ENCODE results near the gene LARGE1.

The LARGE1 gene

DNA sequence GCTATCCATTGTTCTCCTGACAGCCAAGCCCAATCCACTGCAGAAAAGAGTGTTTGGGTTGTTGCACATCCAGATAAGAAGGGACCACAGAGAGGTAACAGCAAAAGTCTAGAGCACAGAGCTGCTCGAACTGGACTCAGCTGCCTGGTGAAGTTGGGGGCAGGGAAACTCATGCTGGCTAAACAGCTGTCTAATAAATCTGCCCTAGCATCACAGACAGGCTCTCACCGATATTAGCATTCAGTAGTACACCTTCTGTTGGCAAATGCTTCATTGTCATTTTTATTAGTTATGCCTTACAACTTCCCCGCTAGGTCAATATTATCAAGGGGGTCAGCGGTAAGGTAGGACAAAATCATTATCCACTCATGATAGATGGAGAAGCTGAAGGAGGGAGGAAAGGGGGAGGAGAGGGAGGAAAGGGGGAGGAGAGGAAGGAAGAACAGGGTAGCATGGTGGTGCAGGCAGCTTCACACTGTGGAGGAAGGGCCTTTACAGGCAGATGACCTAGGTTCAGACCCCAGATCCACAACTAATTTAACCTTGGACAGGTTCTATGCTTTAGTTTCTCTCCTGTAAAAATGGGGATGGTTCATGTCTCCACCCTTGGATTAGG, 102.7 kb downstream of the LARGE1 start:
- no peak for DNase-seq (ENCODE audit: low spot score in 2 of 2)
- Mint-ChIP-seq H3K4me3 (no peak overlapping the region), H3K36me3 (ENCODE audit: insufficient read depth) (no peaks in the 10 kb centered on the region), H3K9me3 (peaks cover 8% of the 10 kb centered on the region), H3K27me3 (no peaks in the 10 kb centered on the region), H3K4me1 (no peaks in the 10 kb centered on the region), H3K27ac (ENCODE audit: low read depth) (no peak overlapping the region)
- no peak for ATAC-seq (replicated peaks; ENCODE audit: extremely low read depth, poor library complexity, severe bottlenecking)

DNA sequence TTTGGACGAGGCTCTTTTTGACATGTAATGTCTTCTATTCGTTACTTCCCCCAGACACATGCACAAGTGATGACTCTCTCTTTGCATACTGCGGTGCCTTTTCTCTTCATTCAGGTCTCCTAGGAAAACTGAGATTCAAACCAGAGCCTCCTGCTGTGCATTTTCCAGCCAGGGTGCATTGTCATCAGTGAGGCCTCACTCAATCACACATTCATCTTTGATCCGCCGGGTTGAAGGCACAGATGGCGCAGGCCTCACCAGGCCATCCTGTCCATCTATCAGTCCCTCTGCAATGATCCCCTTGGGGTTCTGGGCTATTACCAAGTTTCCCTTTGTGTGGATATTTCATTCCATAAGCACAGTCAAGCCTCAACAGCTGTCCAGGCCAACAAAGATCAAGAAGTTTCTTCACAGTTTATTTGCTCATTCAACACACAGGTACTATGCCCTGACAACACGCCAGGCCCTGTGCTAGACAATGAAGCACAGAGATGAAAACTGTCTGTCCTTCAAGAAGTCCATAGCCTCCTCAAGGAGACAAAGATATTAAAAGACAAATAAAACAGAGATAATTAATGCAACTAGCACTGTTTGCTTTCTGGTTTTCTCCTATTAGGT, 107.8 kb downstream of the LARGE1 start:
- no peak overlapping the region for H3K4me3 Mint-ChIP-seq
- H3K36me3 Mint-ChIP-seq (ENCODE audit: insufficient read depth), result no peaks in the 10 kb centered on the region
- no peaks in the 10 kb centered on the region for H3K4me1 Mint-ChIP-seq
- no peak overlapping the region for H3K27ac Mint-ChIP-seq (ENCODE audit: low read depth)
- H3K27me3 Mint-ChIP-seq, result peaks cover 7% of the 10 kb centered on the region
- DNase-seq (ENCODE audit: low spot score in 2 of 2), result no peak
- ATAC-seq (replicated peaks; ENCODE audit: extremely low read depth, poor library complexity, severe bottlenecking), result no peak
- H3K9me3 Mint-ChIP-seq, result peaks cover 20% of the 10 kb centered on the region

DNA sequence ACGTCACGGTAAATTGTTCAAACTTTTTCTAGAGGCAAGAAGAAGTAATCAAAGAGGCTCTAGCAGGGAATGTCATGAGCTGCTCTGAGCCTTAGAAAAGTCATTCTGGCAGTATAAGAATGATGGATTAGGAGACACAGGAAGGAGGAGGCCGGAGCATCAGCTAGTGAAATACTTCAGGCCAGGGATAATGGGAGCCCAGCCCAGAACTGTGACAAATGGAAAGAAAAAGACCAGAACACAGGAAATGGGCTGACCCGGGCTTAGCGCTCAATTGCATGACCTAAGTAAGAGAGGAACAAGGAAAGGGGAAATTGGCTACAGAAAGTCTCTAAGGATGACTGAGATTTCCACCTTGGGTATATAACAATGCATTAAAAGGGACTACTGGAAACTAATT, 108.6 kb downstream of the LARGE1 start:
- no peak overlapping the region for H3K27ac Mint-ChIP-seq (ENCODE audit: low read depth)
- ATAC-seq (replicated peaks; ENCODE audit: extremely low read depth, poor library complexity, severe bottlenecking), result no peak
- H3K36me3 Mint-ChIP-seq (ENCODE audit: insufficient read depth), result no peaks in the 10 kb centered on the region
- no peak for DNase-seq (ENCODE audit: low spot score in 2 of 2)
- no peaks in the 10 kb centered on the region for H3K4me1 Mint-ChIP-seq
- H3K9me3 Mint-ChIP-seq, result peaks cover 17% of the 10 kb centered on the region
- peaks cover 7% of the 10 kb centered on the region for H3K27me3 Mint-ChIP-seq
- H3K4me3 Mint-ChIP-seq, result no peak overlapping the region

- Mint-ChIP-seq H3K27me3 (peaks cover 7% of the 10 kb centered on the region), H3K27ac (ENCODE audit: low read depth) (no peak overlapping the region), H3K4me3 (no peak overlapping the region), H3K36me3 (ENCODE audit: insufficient read depth) (no peaks in the 10 kb centered on the region), H3K4me1 (no peaks in the 10 kb centered on the region), H3K9me3 (peaks cover 13% of the 10 kb centered on the region)
- DNase-seq (ENCODE audit: low spot score in 2 of 2) (no peak), ATAC-seq (replicated peaks; ENCODE audit: extremely low read depth, poor library complexity, severe bottlenecking) (no peak)
Observed at GRCh38 chr22:33811208-33811607, 109.1 kb downstream of the LARGE1 start.

DNA sequence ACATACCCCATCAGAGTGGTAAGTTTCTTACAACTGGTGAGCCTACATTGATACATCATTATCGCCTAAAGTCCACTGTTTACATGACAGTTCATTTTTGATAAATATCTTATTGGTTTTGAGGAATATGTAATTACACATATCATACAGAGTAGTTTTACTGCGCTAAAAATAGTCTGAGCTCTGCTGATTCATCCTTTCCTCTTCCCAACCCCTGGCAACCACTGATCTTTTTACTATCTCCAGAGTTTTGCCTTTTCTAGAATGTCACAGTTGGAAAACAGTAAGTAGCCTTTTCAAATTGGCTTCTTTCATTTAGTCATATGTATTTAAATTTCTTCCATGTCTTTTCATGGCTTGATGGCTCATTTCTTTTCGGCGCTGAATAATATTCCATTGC, 112.8 kb downstream of the LARGE1 start:
- Mint-ChIP-seq H3K4me1 (no peaks in the 10 kb centered on the region), H3K9me3 (peaks cover 19% of the 10 kb centered on the region), H3K27me3 (peaks cover 7% of the 10 kb centered on the region), H3K4me3 (no peak overlapping the region), H3K27ac (ENCODE audit: low read depth) (no peak overlapping the region), H3K36me3 (ENCODE audit: insufficient read depth) (no peaks in the 10 kb centered on the region)
- ATAC-seq (replicated peaks; ENCODE audit: extremely low read depth, poor library complexity, severe bottlenecking) (no peak), DNase-seq (ENCODE audit: low spot score in 2 of 2) (no peak)

- no peaks in the 10 kb centered on the region for H3K4me1 Mint-ChIP-seq
- no peak for ATAC-seq (replicated peaks; ENCODE audit: extremely low read depth, poor library complexity, severe bottlenecking)
- H3K27ac Mint-ChIP-seq (ENCODE audit: low read depth), result no peak overlapping the region
- H3K36me3 Mint-ChIP-seq (ENCODE audit: insufficient read depth), result no peaks in the 10 kb centered on the region
- peaks cover 14% of the 10 kb centered on the region for H3K9me3 Mint-ChIP-seq
- H3K4me3 Mint-ChIP-seq, result no peak overlapping the region
- H3K27me3 Mint-ChIP-seq, result peaks cover 1% of the 10 kb centered on the region
- no peak for DNase-seq (ENCODE audit: low spot score in 2 of 2)
Observed at GRCh38 chr22:33806191-33806590, 114.1 kb downstream of the LARGE1 start.

DNA sequence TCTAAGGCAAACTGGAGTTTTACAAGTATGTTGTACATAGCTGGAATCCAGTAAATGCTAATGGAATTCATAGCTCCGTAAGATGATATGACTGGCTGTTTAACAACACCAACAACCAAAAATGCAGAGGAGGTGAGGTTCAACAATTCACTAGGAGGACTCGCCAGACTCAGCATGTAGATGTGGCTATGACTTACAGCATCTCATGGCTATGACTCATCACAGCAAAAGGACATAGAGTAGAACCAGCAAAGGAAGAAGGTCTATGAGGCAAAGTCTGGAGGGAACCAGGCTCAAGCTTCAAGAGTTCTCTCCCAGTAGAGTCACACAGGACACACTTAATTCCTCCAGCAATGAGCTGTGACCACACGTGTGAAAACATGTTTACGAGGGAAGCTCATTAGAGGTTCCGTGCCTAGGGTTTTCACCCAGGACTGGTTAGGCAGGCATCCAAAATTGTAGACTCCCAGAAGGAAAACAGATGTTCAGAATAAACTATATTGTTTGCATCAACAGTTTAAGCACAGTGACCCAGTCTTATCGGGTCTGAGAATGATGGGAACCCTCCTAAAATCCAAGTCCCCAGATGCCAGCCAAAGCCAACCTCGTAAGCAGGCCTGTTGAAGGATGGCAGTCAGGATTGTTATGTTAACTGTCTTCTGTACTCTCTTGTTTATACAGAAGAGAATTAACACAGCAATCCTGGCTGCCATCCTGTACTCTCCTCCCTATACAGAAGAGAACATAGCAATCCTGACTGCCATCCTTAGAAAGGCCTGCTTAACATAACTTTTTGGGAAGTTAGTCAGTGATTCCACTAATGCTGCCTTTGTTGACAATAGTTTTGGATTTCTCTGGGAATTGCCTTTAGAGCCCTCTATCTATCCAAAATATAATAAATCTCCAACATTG, 116.6 kb downstream of the LARGE1 start:
- H3K27ac Mint-ChIP-seq (ENCODE audit: low read depth), result no peak overlapping the region
- H3K9me3 Mint-ChIP-seq, result peaks cover 7% of the 10 kb centered on the region
- no peak for ATAC-seq (replicated peaks; ENCODE audit: extremely low read depth, poor library complexity, severe bottlenecking)
- DNase-seq (ENCODE audit: low spot score in 2 of 2), result no peak
- H3K36me3 Mint-ChIP-seq (ENCODE audit: insufficient read depth), result no peaks in the 10 kb centered on the region
- H3K4me3 Mint-ChIP-seq, result no peak overlapping the region
- no peaks in the 10 kb centered on the region for H3K27me3 Mint-ChIP-seq
- no peaks in the 10 kb centered on the region for H3K4me1 Mint-ChIP-seq

DNA sequence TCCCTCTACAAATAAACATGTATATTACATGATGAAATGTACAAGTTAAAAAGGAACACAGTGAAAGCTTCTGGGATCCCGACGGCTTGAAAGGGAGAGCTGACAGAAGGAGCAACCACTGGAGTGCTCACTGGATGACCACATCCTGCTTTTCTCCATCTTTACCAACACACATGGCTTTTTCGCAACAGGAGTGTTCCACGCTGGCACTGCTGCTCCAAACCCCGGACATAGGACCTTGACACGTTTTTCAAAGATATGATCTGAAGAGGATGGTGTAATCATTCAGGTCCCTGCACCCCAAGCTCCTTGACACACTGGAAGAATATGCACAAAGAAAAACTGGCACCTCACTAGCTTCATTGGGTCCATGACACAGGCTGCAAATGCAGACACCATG, 121.9 kb downstream of the LARGE1 start:
- no peaks in the 10 kb centered on the region for H3K27me3 Mint-ChIP-seq
- H3K36me3 Mint-ChIP-seq (ENCODE audit: insufficient read depth), result peaks cover 2% of the 10 kb centered on the region
- ATAC-seq (replicated peaks; ENCODE audit: extremely low read depth, poor library complexity, severe bottlenecking) (no peak), DNase-seq (ENCODE audit: low spot score in 2 of 2) (no peak)
- peaks cover 16% of the 10 kb centered on the region for H3K9me3 Mint-ChIP-seq
- no peaks in the 10 kb centered on the region for H3K4me1 Mint-ChIP-seq
- H3K4me3 Mint-ChIP-seq, result no peak overlapping the region
- H3K27ac Mint-ChIP-seq (ENCODE audit: low read depth), result no peak overlapping the region

GRCh38 chr22:33796494-33796893, 123.8 kb downstream of the LARGE1 start:
- peaks cover 2% of the 10 kb centered on the region for H3K36me3 Mint-ChIP-seq (ENCODE audit: insufficient read depth)
- no peak overlapping the region for H3K4me3 Mint-ChIP-seq
- DNase-seq (ENCODE audit: low spot score in 2 of 2) (no peak), ATAC-seq (replicated peaks; ENCODE audit: extremely low read depth, poor library complexity, severe bottlenecking) (no peak)
- no peaks in the 10 kb centered on the region for H3K4me1 Mint-ChIP-seq
- peaks cover 9% of the 10 kb centered on the region for H3K9me3 Mint-ChIP-seq
- H3K27me3 Mint-ChIP-seq, result no peaks in the 10 kb centered on the region
- H3K27ac Mint-ChIP-seq (ENCODE audit: low read depth), result no peak overlapping the region

DNA sequence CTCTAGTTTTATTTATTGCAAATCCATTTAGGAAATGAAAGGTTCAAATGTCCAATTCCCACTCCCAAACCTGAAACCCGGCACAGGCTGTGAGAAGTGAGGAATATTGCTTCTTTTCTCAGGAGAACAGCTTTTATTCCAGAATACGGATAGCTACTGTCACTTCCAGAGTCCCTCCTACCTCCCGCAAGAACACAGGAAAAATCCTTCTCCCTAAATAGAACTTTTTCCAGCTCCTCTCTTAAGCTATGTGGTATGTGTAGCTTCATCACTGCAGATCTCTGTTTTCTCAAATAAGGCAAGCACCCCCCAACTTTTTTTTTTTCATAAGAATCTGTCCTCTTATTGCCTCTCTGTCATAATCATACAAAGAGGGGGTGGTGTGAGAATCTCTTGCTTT, 126.8 kb downstream of the LARGE1 start:
- no peak overlapping the region for H3K4me3 Mint-ChIP-seq
- no peak overlapping the region for H3K27ac Mint-ChIP-seq (ENCODE audit: low read depth)
- H3K9me3 Mint-ChIP-seq, result peaks cover 10% of the 10 kb centered on the region
- H3K4me1 Mint-ChIP-seq, result no peaks in the 10 kb centered on the region
- H3K36me3 Mint-ChIP-seq (ENCODE audit: insufficient read depth), result peaks cover 2% of the 10 kb centered on the region
- no peak for DNase-seq (ENCODE audit: low spot score in 2 of 2)
- H3K27me3 Mint-ChIP-seq, result no peaks in the 10 kb centered on the region
- ATAC-seq (replicated peaks; ENCODE audit: extremely low read depth, poor library complexity, severe bottlenecking), result no peak

- Mint-ChIP-seq H3K27me3 (no peaks in the 10 kb centered on the region), H3K36me3 (ENCODE audit: insufficient read depth) (no peaks in the 10 kb centered on the region), H3K27ac (ENCODE audit: low read depth) (no peak overlapping the region), H3K4me3 (no peak overlapping the region), H3K4me1 (no peaks in the 10 kb centered on the region), H3K9me3 (peaks cover 14% of the 10 kb centered on the region)
- ATAC-seq (replicated peaks; ENCODE audit: extremely low read depth, poor library complexity, severe bottlenecking) (no peak), DNase-seq (ENCODE audit: low spot score in 2 of 2) (no peak)
Observed at GRCh38 chr22:33792832-33793231, 127.4 kb downstream of the LARGE1 start.

DNA sequence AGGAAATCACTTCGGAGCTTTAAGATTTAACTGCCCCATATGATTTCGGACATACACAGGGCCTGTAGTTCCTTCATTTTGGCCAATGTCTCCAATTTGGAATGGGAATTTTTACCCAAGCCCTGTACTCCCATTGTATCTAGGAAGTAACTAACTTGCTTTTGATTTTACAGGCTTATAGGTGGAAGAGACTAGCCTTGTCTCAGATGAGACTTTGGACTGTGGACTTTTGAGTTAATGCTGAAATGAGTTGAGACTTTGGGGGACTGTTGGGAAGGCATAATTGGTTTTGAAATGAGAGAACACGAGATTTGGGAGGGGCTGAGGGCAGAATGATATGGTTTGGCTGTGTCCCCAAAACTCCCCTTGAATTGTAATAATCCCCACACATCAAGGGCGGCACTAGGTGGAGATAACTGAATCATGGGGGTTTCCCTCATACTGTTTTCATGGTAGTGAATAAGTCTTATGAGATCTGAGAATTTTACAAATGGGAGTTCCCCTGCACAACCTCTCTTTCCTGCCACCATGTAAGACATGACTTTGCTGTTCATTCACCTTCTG, 130.5 kb downstream of the LARGE1 start:
- no peak for ATAC-seq (replicated peaks; ENCODE audit: extremely low read depth, poor library complexity, severe bottlenecking)
- Mint-ChIP-seq H3K36me3 (ENCODE audit: insufficient read depth) (no peaks in the 10 kb centered on the region), H3K27me3 (no peaks in the 10 kb centered on the region), H3K4me3 (no peak overlapping the region), H3K27ac (ENCODE audit: low read depth) (no peak overlapping the region), H3K4me1 (no peaks in the 10 kb centered on the region), H3K9me3 (peaks cover 8% of the 10 kb centered on the region)
- no peak for DNase-seq (ENCODE audit: low spot score in 2 of 2)
